ENCODE measurements around the gene NOD2. TPM values are rescaled to one million over a fixed set of nuclear protein-coding genes. Genes with fewer than 3 reads are reported as not detected.

NOD2 gene
- total RNA-seq, 2 experiments from 2014 or later = 20.8 to 24.1 TPM

- DNase-seq = no peak
- H3K9me3 Mint-ChIP-seq = peaks cover 15% of the 10 kb centered on the region
- H3K27me3 Mint-ChIP-seq = no peaks in the 10 kb centered on the region
- ChIA-PET CTCF (interaction anchor here (0.9 to 1.5 kb wide), 3 partner anchors 46 to 82 kb away, joined by 3 to 5 read pairs (median 3); no protein-coding TSS in a partner anchor), POLR2A (interaction anchor here (1.8 kb wide), 1 partner anchor 17 kb away, joined by 5 read pairs; the partner anchor contains the start of gene CYLD)
- no peak overlapping the region for H3K27ac Mint-ChIP-seq
- peaks cover 15% of the 10 kb centered on the region for H3K4me1 Mint-ChIP-seq
- H3K4me3 Mint-ChIP-seq = no peak overlapping the region
- H3K36me3 Mint-ChIP-seq (ENCODE audit: low read depth) = peaks cover 75% of the 10 kb centered on the region
Measured at GRCh38 chr16:50724306-50724705, 30.9 kb downstream of the NOD2 start.

GRCh38 chr16:50731130-50731988 is 38.0 kb downstream of the NOD2 start:
- peaks cover 19% of the 10 kb centered on the region for H3K4me1 Mint-ChIP-seq
- no peak for DNase-seq
- H3K27me3 Mint-ChIP-seq = no peaks in the 10 kb centered on the region
- H3K27ac Mint-ChIP-seq = peak overlapping the region; percentile 41
- ChIA-PET CTCF (interaction anchor here (1.2 to 1.9 kb wide), 3 partner anchors 11 to 75 kb away, joined by 3 to 6 read pairs (median 4); no protein-coding TSS in a partner anchor), POLR2A (interaction anchor here (1.2 to 2.3 kb wide), 3 partner anchors 10 to 15 kb away, joined by 3 to 10 read pairs (median 6); no protein-coding TSS in a partner anchor)
- no peaks in the 10 kb centered on the region for H3K9me3 Mint-ChIP-seq
- H3K4me3 Mint-ChIP-seq = no peak overlapping the region
- H3K36me3 Mint-ChIP-seq (ENCODE audit: low read depth) = peaks cover 69% of the 10 kb centered on the region

GRCh38 chr16:50731989-50732832 is 38.8 kb downstream of the NOD2 start:
- Mint-ChIP-seq H3K9me3 (no peaks in the 10 kb centered on the region), H3K27ac (no peak overlapping the region), H3K4me3 (no peak overlapping the region), H3K36me3 (ENCODE audit: low read depth) (peaks cover 61% of the 10 kb centered on the region), H3K4me1 (peaks cover 19% of the 10 kb centered on the region), H3K27me3 (no peaks in the 10 kb centered on the region)
- POLR2A ChIA-PET = interaction anchor here (1.9 to 2.3 kb wide), 2 partner anchors 9 to 16 kb away, joined by 6 to 10 read pairs; no protein-coding TSS in a partner anchor
- DNase-seq = no peak
- CTCF ChIA-PET = interaction anchor here (1.2 to 1.9 kb wide), 4 partner anchors 11 to 74 kb away, joined by 3 to 6 read pairs (median 4); no protein-coding TSS in a partner anchor

- POLR2A ChIA-PET = no interaction called here
- no peaks in the 10 kb centered on the region for H3K27me3 Mint-ChIP-seq
Measured at GRCh38 chr16:50733468-50733867, 40.1 kb downstream of the NOD2 start.

GRCh38 chr16:50735629-50736122 is 42.3 kb downstream of the NOD2 start:
- no peaks in the 10 kb centered on the region for H3K9me3 Mint-ChIP-seq
- H3K4me3 Mint-ChIP-seq = no peak overlapping the region
- ChIA-PET CTCF (interaction anchor here (1.0 to 1.3 kb wide), 2 partner anchors 9 to 12 kb away, joined by 4 to 5 read pairs; no protein-coding TSS in a partner anchor), POLR2A (interaction anchor here (1.3 to 1.5 kb wide), 2 partner anchors 11 to 69 kb away, joined by 4 to 5 read pairs; no protein-coding TSS in a partner anchor)
- H3K4me1 Mint-ChIP-seq = peaks cover 29% of the 10 kb centered on the region
- H3K36me3 Mint-ChIP-seq (ENCODE audit: low read depth) = peaks cover 37% of the 10 kb centered on the region
- no peaks in the 10 kb centered on the region for H3K27me3 Mint-ChIP-seq
- H3K27ac Mint-ChIP-seq = no peak overlapping the region
- no peak for DNase-seq

More at GRCh38 chr16:50733468-50733867, 40.1 kb downstream of the NOD2 start:
- no peak overlapping the region for H3K27ac Mint-ChIP-seq
- no peaks in the 10 kb centered on the region for H3K9me3 Mint-ChIP-seq
- CTCF ChIA-PET = interaction anchor here (1.2 kb wide), 1 partner anchor 53 kb away, joined by 3 read pairs; no protein-coding TSS in a partner anchor
- H3K36me3 Mint-ChIP-seq (ENCODE audit: low read depth) = peaks cover 51% of the 10 kb centered on the region
- peaks cover 19% of the 10 kb centered on the region for H3K4me1 Mint-ChIP-seq
- DNase-seq = no peak
- H3K4me3 Mint-ChIP-seq = no peak overlapping the region

GRCh38 chr16:50736448-50736847 is 43.0 kb downstream of the NOD2 start:
- CTCF ChIA-PET = interaction anchor here (0.7 to 1.3 kb wide), 3 partner anchors 8 to 71 kb away, joined by 4 to 5 read pairs (median 4); no protein-coding TSS in a partner anchor
- no peaks in the 10 kb centered on the region for H3K9me3 Mint-ChIP-seq
- no peak overlapping the region for H3K4me3 Mint-ChIP-seq
- H3K36me3 Mint-ChIP-seq (ENCODE audit: low read depth) = peaks cover 31% of the 10 kb centered on the region
- POLR2A ChIA-PET = interaction anchor here (1.3 to 1.5 kb wide), 2 partner anchors 10 to 69 kb away, joined by 4 to 5 read pairs; no protein-coding TSS in a partner anchor
- no peak for DNase-seq
- H3K27me3 Mint-ChIP-seq = no peaks in the 10 kb centered on the region
- H3K4me1 Mint-ChIP-seq = peaks cover 29% of the 10 kb centered on the region
- no peak overlapping the region for H3K27ac Mint-ChIP-seq

GRCh38 chr16:50737420-50737959 is 44.1 kb downstream of the NOD2 start:
- Mint-ChIP-seq H3K4me1 (peaks cover 27% of the 10 kb centered on the region), H3K27ac (no peak overlapping the region), H3K27me3 (no peaks in the 10 kb centered on the region), H3K4me3 (no peak overlapping the region), H3K36me3 (ENCODE audit: low read depth) (peaks cover 23% of the 10 kb centered on the region), H3K9me3 (no peaks in the 10 kb centered on the region)
- CTCF ChIA-PET = interaction anchor here (1.6 kb wide), 1 partner anchor 69 kb away, joined by 11 read pairs; no protein-coding TSS in a partner anchor
- POLR2A ChIA-PET = interaction anchor here (1.4 kb wide), 1 partner anchor 9 kb away, joined by 7 read pairs; no protein-coding TSS in a partner anchor
- no peak for DNase-seq

GRCh38 chr16:50739031-50739430 is 45.6 kb downstream of the NOD2 start:
- H3K27ac Mint-ChIP-seq = no peak overlapping the region
- H3K36me3 Mint-ChIP-seq (ENCODE audit: low read depth) = peaks cover 34% of the 10 kb centered on the region
- no peaks in the 10 kb centered on the region for H3K9me3 Mint-ChIP-seq
- no peaks in the 10 kb centered on the region for H3K27me3 Mint-ChIP-seq
- H3K4me3 Mint-ChIP-seq = no peak overlapping the region
- peaks cover 29% of the 10 kb centered on the region for H3K4me1 Mint-ChIP-seq
- POLR2A ChIA-PET = interaction anchor here (1.4 kb wide), 1 partner anchor 8 kb away, joined by 7 read pairs; no protein-coding TSS in a partner anchor
- CTCF ChIA-PET = no interaction called here
- DNase-seq = no peak

GRCh38 chr16:50740736-50741135 is 47.3 kb downstream of the NOD2 start:
- DNase-seq = no peak
- ChIA-PET POLR2A (interaction anchor here (1.1 to 9.4 kb wide), 16 partner anchors 9 to 716 kb away, joined by 3 to 180 read pairs (median 7); partner anchors contain the start of genes CNEP1R1 and SNX20), CTCF (interaction anchor here (1.3 to 1.4 kb wide), 6 partner anchors 55 to 74 kb away, joined by 5 to 27 read pairs (median 10); no protein-coding TSS in a partner anchor)
- Mint-ChIP-seq H3K27ac (peak overlapping the region; percentile 94), H3K36me3 (ENCODE audit: low read depth) (peaks cover 38% of the 10 kb centered on the region), H3K4me1 (peaks cover 38% of the 10 kb centered on the region), H3K9me3 (no peaks in the 10 kb centered on the region), H3K4me3 (peak overlapping the region; percentile 74), H3K27me3 (no peaks in the 10 kb centered on the region)

GRCh38 chr16:50741225-50741780 is 47.9 kb downstream of the NOD2 start:
- Mint-ChIP-seq H3K9me3 (no peaks in the 10 kb centered on the region), H3K36me3 (ENCODE audit: low read depth) (peaks cover 42% of the 10 kb centered on the region), H3K27me3 (no peaks in the 10 kb centered on the region), H3K4me3 (peak overlapping the region; percentile 74), H3K27ac (peak overlapping the region; percentile 94), H3K4me1 (peaks cover 38% of the 10 kb centered on the region)
- POLR2A ChIA-PET = interaction anchor here (0.7 to 9.4 kb wide), 21 partner anchors 10 to 716 kb away, joined by 3 to 180 read pairs (median 5); partner anchors contain the start of genes CNEP1R1 and SNX20
- CTCF ChIA-PET = interaction anchor here (0.8 to 1.4 kb wide), 12 partner anchors 22 to 716 kb away, joined by 3 to 27 read pairs (median 6); partner anchors contain the start of genes CNEP1R1 and SNX20
- no peak for DNase-seq

Measured in activated CD4-positive, alpha-beta memory T cell treated with anti-CD3 and anti-CD28 coated beads, Interleukin-2, amount 10 ng/mL, durations not matched to agents 7 days and 5 days (primary cell).